ENCODE data around the gene ELOVL6. TPM values are rescaled to one million over a fixed set of nuclear protein-coding genes. Genes with fewer than 3 reads are reported as not detected.

Gene ELOVL6
- total RNA-seq, 1 experiment from 2014 or later = 38.7 TPM

GRCh38 chr4:110108422-110108821 is 90.0 kb downstream of the ELOVL6 start:
- Histone ChIP-seq H3K27me3 (ENCODE audit: insufficient read depth, low read length) (no peaks in the 10 kb centered on the region), H3K9ac (ENCODE audit: low read length) (no peak overlapping the region), H3K4me2 (ENCODE audit: low read length) (no peak overlapping the region), H3K4me1 (ENCODE audit: control insufficient read depth in 1 of 2, insufficient read depth in 2 of 2, low read length in 2 of 2) (peaks cover 8 to 14% of the 10 kb centered on the region in 2 experiments), H3K27ac (ENCODE audit: low read depth, low read length) (no peak overlapping the region), H3K9me3 (ENCODE audit: control insufficient read depth in 1 of 2, insufficient read depth in 1 of 2, low read depth in 1 of 2, low read length in 2 of 2) (no peaks in the 10 kb centered on the region), H3K79me2 (ENCODE audit: insufficient read depth, low read length) (no peaks in the 10 kb centered on the region), H4K20me1 (ENCODE audit: insufficient read depth) (no peaks in the 10 kb centered on the region), H3K9me2 (ENCODE audit: insufficient read depth) (no peaks in the 10 kb centered on the region), H3K36me3 (ENCODE audit: control insufficient read depth in 1 of 2, insufficient read depth in 2 of 2, low read length in 2 of 2) (no peaks in the 10 kb centered on the region; a peak in 1 of 4 replicates), H3K4me3 (replicated peaks in 1 of 2; ENCODE audit: low read depth in 1 of 2, low read length in 2 of 2) (no peak overlapping the region), H2AFZ (ENCODE audit: low read depth, low read length, poor library complexity, severe bottlenecking) (no peak overlapping the region)
- TF ChIP-seq POLR2AphosphoS5 (IDR thresholded peaks at IDR 0.05; ENCODE audit: low read depth, low read length) (no peak), YY1 (IDR thresholded peaks at IDR 0.05; ENCODE audit: extremely low read depth, insufficient replicate concordance, low read depth, low read length) (no peak)
- DNase-seq (ENCODE audit: low read depth, low spot score) (no peak), ATAC-seq (no peak)
- no TSS peak for BruUV-seq (replicated peaks)
- ChIA-PET POLR2A (no interaction called here), CTCF (no interaction called here), RAD21 (ENCODE audit: low non-redundant PET in 1 of 2, low total read pairs in 2 of 2, uncharacterized antibody in 2 of 2, unreplicated experiment in 2 of 2) (no interaction called here)
- intact Hi-C loops (cut with micrococcal nuclease) = no loop called here

GRCh38 chr4:110107866-110108265 is 90.5 kb downstream of the ELOVL6 start:
- Histone ChIP-seq H3K9me3 (ENCODE audit: control insufficient read depth in 1 of 2, insufficient read depth in 1 of 2, low read depth in 1 of 2, low read length in 2 of 2) (no peaks in the 10 kb centered on the region), H3K4me2 (ENCODE audit: low read length) (no peak overlapping the region), H3K79me2 (ENCODE audit: insufficient read depth, low read length) (no peaks in the 10 kb centered on the region), H3K9ac (ENCODE audit: low read length) (no peak overlapping the region), H3K27ac (ENCODE audit: low read depth, low read length) (no peak overlapping the region), H2AFZ (ENCODE audit: low read depth, low read length, poor library complexity, severe bottlenecking) (no peak overlapping the region), H3K9me2 (ENCODE audit: insufficient read depth) (no peaks in the 10 kb centered on the region), H3K4me3 (replicated peaks in 1 of 2; ENCODE audit: low read depth in 1 of 2, low read length in 2 of 2) (no peak overlapping the region), H3K36me3 (ENCODE audit: control insufficient read depth in 1 of 2, insufficient read depth in 2 of 2, low read length in 2 of 2) (no peaks in the 10 kb centered on the region; a peak in 1 of 4 replicates), H3K4me1 (ENCODE audit: control insufficient read depth in 1 of 2, insufficient read depth in 2 of 2, low read length in 2 of 2) (peaks cover 8 to 14% of the 10 kb centered on the region in 2 experiments), H4K20me1 (ENCODE audit: insufficient read depth) (no peaks in the 10 kb centered on the region), H3K27me3 (ENCODE audit: insufficient read depth, low read length) (no peaks in the 10 kb centered on the region)
- ATAC-seq (no peak), DNase-seq (ENCODE audit: low read depth, low spot score) (no peak)
- ChIA-PET POLR2A (no interaction called here), CTCF (no interaction called here), RAD21 (ENCODE audit: low non-redundant PET in 1 of 2, low total read pairs in 2 of 2, uncharacterized antibody in 2 of 2, unreplicated experiment in 2 of 2) (no interaction called here)
- no peak for TF ChIP-seq SIN3A (IDR thresholded peaks at IDR 0.05; ENCODE audit: low read depth)
- TF ChIP-seq ZFX (IDR thresholded peaks at IDR 0.05) = no peak
- no peak for TF ChIP-seq YY1 (IDR thresholded peaks at IDR 0.05; ENCODE audit: extremely low read depth, insufficient replicate concordance, low read depth, low read length)
- TF ChIP-seq CBX3 (IDR thresholded peaks at IDR 0.05; ENCODE audit: low read depth) = no peak
- TF ChIP-seq POLR2A (IDR thresholded peaks at IDR 0.05; ENCODE audit: borderline replicate concordance, extremely low read depth, insufficient read depth, insufficient read length) = no peak
- no peak for TF ChIP-seq EZH2 (IDR thresholded peaks at IDR 0.05)
- no peak for TF ChIP-seq EGR1 (IDR thresholded peaks at IDR 0.05; ENCODE audit: low read depth)
- no peak for TF ChIP-seq RAD21 (IDR thresholded peaks at IDR 0.05; ENCODE audit: low read depth)
- no peak for TF ChIP-seq REST (IDR thresholded peaks at IDR 0.05; ENCODE audit: low read depth)
- TF ChIP-seq FOSL1 (IDR thresholded peaks at IDR 0.05; ENCODE audit: low read depth) = no peak
- no peak for TF ChIP-seq SP1 (IDR thresholded peaks at IDR 0.05; ENCODE audit: low read depth)
- no peak for TF ChIP-seq JUND (IDR thresholded peaks at IDR 0.05)
- TF ChIP-seq, protein P1, sequence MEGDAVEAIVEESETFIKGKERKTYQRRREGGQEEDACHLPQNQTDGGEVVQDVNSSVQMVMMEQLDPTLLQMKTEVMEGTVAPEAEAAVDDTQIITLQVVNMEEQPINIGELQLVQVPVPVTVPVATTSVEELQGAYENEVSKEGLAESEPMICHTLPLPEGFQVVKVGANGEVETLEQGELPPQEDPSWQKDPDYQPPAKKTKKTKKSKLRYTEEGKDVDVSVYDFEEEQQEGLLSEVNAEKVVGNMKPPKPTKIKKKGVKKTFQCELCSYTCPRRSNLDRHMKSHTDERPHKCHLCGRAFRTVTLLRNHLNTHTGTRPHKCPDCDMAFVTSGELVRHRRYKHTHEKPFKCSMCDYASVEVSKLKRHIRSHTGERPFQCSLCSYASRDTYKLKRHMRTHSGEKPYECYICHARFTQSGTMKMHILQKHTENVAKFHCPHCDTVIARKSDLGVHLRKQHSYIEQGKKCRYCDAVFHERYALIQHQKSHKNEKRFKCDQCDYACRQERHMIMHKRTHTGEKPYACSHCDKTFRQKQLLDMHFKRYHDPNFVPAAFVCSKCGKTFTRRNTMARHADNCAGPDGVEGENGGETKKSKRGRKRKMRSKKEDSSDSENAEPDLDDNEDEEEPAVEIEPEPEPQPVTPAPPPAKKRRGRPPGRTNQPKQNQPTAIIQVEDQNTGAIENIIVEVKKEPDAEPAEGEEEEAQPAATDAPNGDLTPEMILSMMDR (IDR thresholded peaks at IDR 0.05 in 2 of 3, conservative IDR thresholded peaks at IDR 0.05 in 1 of 3; ENCODE audit: borderline replicate concordance in 1 of 3, insufficient read depth in 1 of 3, low read depth in 2 of 3, low read length in 2 of 3) = no peak
- no peak for TF ChIP-seq ATF3 (IDR thresholded peaks at IDR 0.05)
- TF ChIP-seq, protein P2, sequence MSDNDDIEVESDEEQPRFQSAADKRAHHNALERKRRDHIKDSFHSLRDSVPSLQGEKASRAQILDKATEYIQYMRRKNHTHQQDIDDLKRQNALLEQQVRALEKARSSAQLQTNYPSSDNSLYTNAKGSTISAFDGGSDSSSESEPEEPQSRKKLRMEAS (IDR thresholded peaks at IDR 0.05) = no peak
- no peak for TF ChIP-seq EZH2phosphoT487 (IDR thresholded peaks at IDR 0.05; ENCODE audit: borderline replicate concordance)
- TF ChIP-seq ZNF274 (IDR thresholded peaks at IDR 0.05; ENCODE audit: low read depth, low read length) = no peak
- BruUV-seq (replicated peaks) = no TSS peak
- intact Hi-C loops (cut with micrococcal nuclease) = no loop called here
